ENCODE measurements around the gene TCTN1.

DNA sequence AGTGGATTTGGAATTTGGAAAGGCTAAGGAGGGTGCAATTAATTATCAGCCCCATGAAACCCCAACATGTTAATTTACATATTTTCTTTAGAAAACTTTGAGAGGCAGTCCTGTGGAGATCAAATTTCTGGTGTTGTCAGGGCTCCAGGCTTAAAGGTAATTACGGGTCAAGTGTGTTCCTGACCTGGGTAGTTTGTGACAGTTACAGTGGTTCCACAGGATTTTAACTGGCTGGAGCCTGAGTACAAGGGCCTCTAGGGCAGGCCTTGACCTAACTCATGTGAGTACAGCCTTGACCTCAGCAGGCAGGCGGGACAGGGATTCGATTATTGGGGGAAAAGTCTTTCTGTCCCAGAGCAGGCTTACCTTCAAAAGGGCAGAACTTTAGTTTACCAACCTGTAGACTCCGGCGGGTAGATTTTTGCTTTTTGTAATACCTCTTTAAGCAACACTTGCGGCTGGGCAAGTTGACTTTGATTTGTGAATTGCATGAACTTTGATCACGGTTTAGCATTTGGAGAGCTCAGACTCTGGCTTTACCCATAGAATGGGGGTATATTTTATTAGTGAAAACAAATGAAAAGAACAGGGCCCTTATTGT, 22.4 kb upstream of the TCTN1 start:
- TF ChIP-seq, protein P1, sequence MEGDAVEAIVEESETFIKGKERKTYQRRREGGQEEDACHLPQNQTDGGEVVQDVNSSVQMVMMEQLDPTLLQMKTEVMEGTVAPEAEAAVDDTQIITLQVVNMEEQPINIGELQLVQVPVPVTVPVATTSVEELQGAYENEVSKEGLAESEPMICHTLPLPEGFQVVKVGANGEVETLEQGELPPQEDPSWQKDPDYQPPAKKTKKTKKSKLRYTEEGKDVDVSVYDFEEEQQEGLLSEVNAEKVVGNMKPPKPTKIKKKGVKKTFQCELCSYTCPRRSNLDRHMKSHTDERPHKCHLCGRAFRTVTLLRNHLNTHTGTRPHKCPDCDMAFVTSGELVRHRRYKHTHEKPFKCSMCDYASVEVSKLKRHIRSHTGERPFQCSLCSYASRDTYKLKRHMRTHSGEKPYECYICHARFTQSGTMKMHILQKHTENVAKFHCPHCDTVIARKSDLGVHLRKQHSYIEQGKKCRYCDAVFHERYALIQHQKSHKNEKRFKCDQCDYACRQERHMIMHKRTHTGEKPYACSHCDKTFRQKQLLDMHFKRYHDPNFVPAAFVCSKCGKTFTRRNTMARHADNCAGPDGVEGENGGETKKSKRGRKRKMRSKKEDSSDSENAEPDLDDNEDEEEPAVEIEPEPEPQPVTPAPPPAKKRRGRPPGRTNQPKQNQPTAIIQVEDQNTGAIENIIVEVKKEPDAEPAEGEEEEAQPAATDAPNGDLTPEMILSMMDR (IDR thresholded peaks at IDR 0.05) = no peak
- TF ChIP-seq EP300 (IDR thresholded peaks at IDR 0.05) (no peak), POLR2A (IDR thresholded peaks at IDR 0.05) (no peak)

All from gastroesophageal sphincter (tissue), 3 donors.